Glutamatergic neuron (in vitro differentiated cells): Measurements from ENCODE around the gene MBLAC1. TPM values are rescaled to one million over a fixed set of nuclear protein-coding genes. Genes with fewer than 3 reads are reported as not detected.

Experiments
- DNase-seq: peaks from one replicate; pipeline ENCODE4 v3.0.0; 2022
- H3K27ac Mint-ChIP-seq: one replicate; pipeline ENCODE4 v1.8.0; 2020; ENCODE audit warnings: mild to moderate bottlenecking, mixed read lengths, inconsistent platforms; ENCODE audit not compliant: unreplicated experiment
- H3K27me3 Mint-ChIP-seq: one replicate; pipeline ENCODE4 v1.8.0; 2020; ENCODE audit warnings: mild to moderate bottlenecking, moderate library complexity, mixed read lengths, inconsistent platforms; ENCODE audit not compliant: unreplicated experiment
- H3K36me3 Mint-ChIP-seq: one replicate; pipeline ENCODE4 v1.8.0; 2020; ENCODE audit warnings: mild to moderate bottlenecking, mixed read lengths, inconsistent platforms; ENCODE audit not compliant: unreplicated experiment
- H3K4me1 Mint-ChIP-seq: one replicate; pipeline ENCODE4 v1.8.0; 2020; ENCODE audit warnings: mild to moderate bottlenecking, low read depth, mixed read lengths, inconsistent platforms; ENCODE audit not compliant: unreplicated experiment
- H3K4me3 Mint-ChIP-seq: one replicate; pipeline ENCODE4 v1.8.0; 2020; ENCODE audit warnings: mild to moderate bottlenecking, mixed read lengths, inconsistent platforms; ENCODE audit not compliant: unreplicated experiment
- H3K9me3 Mint-ChIP-seq: one replicate; pipeline ENCODE4 v1.8.0; 2020; ENCODE audit warnings: mild to moderate bottlenecking, moderate library complexity, mixed read lengths, inconsistent platforms; ENCODE audit not compliant: unreplicated experiment
- total RNA-seq: library from RNA; stranded (reverse); fragmentation: NEBNext Ultra II Directional; extraction: Animal tissue kit (Norgen Biotek cat#: 25700); gene quantifications from one replicate; pipeline ENCODE4 v1.2.1, GENCODE V29; 2021; ENCODE audit not compliant: unreplicated experiment
- TF ChIP-seq, protein P1 (sequence below): fragments of 200-600 bp; sonication (generic); IDR thresholded peaks from one replicate; pipeline ENCODE4 v1.5.0; 2021; ENCODE audit not compliant: partially characterized antibody, unreplicated experiment

The MBLAC1 gene
- total RNA-seq, 1 donor from 2014 or later: 3.3 TPM

DNA sequence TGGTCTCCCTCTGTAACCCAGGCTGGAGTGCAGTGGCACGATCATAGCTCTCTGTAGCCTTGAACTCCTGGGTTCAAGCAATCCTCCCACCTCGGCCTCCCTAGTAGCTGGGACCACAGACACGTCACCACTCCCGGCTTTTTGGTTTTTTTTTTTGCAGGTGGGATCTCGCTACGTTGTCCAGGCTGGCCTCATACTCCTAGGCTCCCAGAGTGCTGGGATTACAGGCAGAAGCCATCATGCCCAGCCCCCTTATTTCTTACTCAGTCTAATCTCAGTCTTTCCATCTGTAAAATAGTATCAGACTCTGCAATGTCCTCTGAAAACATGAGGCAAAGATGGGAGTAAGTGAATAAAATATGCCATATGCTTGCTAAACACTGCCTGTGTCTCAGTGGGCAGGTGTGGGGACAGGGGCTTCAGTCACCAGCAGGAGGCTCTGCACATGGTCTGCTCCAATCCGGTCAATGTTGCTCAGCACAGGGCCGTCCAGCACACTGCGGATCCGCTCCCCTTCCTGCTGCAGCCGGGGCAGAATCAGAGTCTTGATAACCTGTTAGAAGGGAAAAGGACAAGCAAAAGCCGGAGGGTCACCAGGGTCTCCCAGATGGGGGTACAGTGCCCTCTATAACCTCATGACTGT is 17.1 kb upstream of the MBLAC1 start:
- H3K27me3 Mint-ChIP-seq: peaks cover 5% of the 10 kb centered on the region
- H3K4me3 Mint-ChIP-seq: no peak overlapping the region
- TF ChIP-seq, protein P1, sequence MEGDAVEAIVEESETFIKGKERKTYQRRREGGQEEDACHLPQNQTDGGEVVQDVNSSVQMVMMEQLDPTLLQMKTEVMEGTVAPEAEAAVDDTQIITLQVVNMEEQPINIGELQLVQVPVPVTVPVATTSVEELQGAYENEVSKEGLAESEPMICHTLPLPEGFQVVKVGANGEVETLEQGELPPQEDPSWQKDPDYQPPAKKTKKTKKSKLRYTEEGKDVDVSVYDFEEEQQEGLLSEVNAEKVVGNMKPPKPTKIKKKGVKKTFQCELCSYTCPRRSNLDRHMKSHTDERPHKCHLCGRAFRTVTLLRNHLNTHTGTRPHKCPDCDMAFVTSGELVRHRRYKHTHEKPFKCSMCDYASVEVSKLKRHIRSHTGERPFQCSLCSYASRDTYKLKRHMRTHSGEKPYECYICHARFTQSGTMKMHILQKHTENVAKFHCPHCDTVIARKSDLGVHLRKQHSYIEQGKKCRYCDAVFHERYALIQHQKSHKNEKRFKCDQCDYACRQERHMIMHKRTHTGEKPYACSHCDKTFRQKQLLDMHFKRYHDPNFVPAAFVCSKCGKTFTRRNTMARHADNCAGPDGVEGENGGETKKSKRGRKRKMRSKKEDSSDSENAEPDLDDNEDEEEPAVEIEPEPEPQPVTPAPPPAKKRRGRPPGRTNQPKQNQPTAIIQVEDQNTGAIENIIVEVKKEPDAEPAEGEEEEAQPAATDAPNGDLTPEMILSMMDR: no peak
- no peaks in the 10 kb centered on the region for H3K36me3 Mint-ChIP-seq
- no peaks in the 10 kb centered on the region for H3K4me1 Mint-ChIP-seq
- DNase-seq: no peak
- H3K27ac Mint-ChIP-seq: no peak overlapping the region
- H3K9me3 Mint-ChIP-seq: no peaks in the 10 kb centered on the region

DNA sequence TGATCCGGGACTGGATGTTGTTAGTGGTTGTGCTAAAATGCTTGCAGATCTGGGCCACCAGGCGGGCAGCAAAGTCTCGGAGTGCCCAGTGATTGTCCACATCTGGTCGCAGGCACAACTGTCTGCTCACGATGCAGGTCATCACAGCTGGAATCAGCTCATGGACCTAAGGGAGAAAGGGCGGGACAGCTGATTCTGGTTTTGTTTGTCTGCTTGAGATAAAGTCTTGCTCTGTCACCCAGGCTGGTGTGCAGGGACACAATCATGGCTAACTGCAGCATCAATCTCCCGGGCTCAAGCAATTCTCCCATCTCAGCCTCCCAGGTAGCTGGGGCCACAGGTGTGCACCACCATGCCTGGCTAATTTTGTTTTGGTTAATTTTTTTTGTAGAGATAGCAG is 15.6 kb upstream of the MBLAC1 start:
- H3K27ac Mint-ChIP-seq: no peak overlapping the region
- H3K27me3 Mint-ChIP-seq: peaks cover 5% of the 10 kb centered on the region
- H3K9me3 Mint-ChIP-seq: no peaks in the 10 kb centered on the region
- DNase-seq: no peak
- H3K4me1 Mint-ChIP-seq: no peaks in the 10 kb centered on the region
- TF ChIP-seq, protein P1: no peak
- H3K36me3 Mint-ChIP-seq: no peaks in the 10 kb centered on the region
- H3K4me3 Mint-ChIP-seq: no peak overlapping the region

DNA sequence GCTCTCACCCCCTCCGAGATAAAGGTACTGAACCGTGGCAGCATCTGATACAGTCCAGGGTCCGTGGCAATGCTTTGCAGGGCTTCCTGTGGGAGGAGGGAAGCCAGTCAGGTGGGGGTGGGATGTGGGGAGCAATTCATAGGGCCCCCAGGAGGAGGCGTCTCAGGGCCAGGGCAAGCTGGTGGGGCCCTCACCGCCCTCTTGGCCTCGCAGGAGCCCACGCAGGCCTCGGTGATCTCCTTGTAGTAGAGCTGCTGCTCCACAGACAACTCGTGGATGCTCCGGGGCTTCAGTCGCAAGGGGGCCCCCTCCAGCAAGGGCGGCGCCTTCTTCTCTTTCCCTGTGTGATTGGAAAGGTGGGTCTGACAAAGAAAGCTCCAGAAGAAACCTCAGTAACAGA is 14.9 kb upstream of the MBLAC1 start:
- Mint-ChIP-seq H3K27ac (no peak overlapping the region), H3K4me3 (no peak overlapping the region), H3K36me3 (no peaks in the 10 kb centered on the region), H3K9me3 (no peaks in the 10 kb centered on the region), H3K27me3 (peaks cover 5% of the 10 kb centered on the region), H3K4me1 (no peaks in the 10 kb centered on the region)
- DNase-seq: no peak
- TF ChIP-seq, protein P1: no peak

DNA sequence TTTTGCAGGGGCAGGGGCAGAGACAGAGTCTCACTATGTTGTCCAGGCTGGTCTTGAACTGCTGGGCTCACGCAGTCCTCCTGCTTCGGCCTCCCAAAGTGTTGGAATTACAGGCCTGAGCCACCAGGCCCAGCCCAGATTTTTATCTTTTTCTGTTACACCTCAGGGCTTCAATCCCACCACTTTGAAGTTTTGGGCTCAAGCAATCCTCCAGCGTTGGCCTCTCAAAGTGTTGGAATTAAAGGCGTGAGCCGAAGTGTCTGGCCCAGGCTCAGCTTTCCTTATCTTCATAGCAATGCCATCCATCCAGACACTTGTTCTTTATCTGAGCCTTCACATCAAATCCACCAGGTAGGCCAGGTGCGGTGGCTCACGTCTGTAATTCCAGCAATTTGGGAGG is 11.7 kb upstream of the MBLAC1 start:
- H3K4me1 Mint-ChIP-seq: peaks cover 2% of the 10 kb centered on the region
- no peaks in the 10 kb centered on the region for H3K36me3 Mint-ChIP-seq
- no peak overlapping the region for H3K27ac Mint-ChIP-seq
- TF ChIP-seq, protein P1: no peak
- peaks cover 1% of the 10 kb centered on the region for H3K27me3 Mint-ChIP-seq
- DNase-seq: no peak
- H3K9me3 Mint-ChIP-seq: peaks cover 8% of the 10 kb centered on the region
- H3K4me3 Mint-ChIP-seq: no peak overlapping the region

DNA sequence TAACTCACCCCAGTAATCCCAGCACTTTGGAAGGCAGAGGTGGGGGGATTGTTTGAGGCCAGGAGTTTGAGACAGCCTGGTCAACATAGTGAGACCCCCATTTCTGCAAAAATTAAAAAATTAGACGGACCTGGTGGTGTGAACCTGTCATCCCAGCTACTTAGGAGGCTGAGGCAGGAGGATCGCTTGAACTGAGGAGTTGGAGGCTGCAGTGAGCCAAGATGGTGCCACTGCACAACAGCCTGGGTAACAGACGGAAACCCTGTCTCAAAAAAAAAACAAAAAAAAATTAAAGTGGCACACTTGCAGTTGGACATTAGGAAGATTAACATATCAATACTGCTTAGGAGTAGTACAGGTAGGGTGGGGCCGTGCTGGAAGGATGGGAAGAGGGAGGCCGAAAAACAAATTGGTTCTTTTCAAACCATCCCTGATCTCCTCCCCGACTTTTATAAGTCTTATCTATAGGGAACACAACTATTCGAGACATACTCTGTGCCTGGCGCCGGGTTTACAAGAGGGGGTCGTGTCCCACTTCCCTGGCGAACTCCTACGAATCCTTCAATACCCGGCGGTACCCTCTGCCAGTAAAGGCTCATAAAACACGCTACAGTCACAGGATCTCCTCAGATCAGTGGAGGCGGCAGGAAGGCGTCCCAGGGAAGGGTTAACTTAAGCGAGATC is 8.2 kb upstream of the MBLAC1 start:
- Mint-ChIP-seq H3K27me3 (peaks cover 3% of the 10 kb centered on the region), H3K9me3 (peaks cover 13% of the 10 kb centered on the region), H3K4me3 (peak overlapping the region; percentile 99), H3K36me3 (no peaks in the 10 kb centered on the region), H3K4me1 (peaks cover 6% of the 10 kb centered on the region), H3K27ac (peak overlapping the region; percentile 97)
- no peak for DNase-seq
- TF ChIP-seq, protein P1: no peak
